Astrocyte (in vitro differentiated cells and primary cell): ENCODE data around the gene LPAR3. TPM values are rescaled to one million over a fixed set of nuclear protein-coding genes. Genes with fewer than 3 reads are reported as not detected.

Source experiments
- DNase-seq: peaks from one replicate; pipeline ENCODE4 v3.0.0-alpha.2; 2010; ENCODE audit warnings: low read depth
- FAIRE-seq: peaks from 2 replicates; lab custom pipeline; 2011; peaks lifted over from hg19 to GRCh38; lab: Jason Lieb, UNC
- H2AFZ ChIP-seq: 2 replicates; pipeline ENCODE4 v1.6.0; 2012; ENCODE audit warnings: low read depth, low read length, inconsistent platforms
- H3K27ac ChIP-seq: 2 replicates; pipeline ENCODE4 v1.5.1; 2011; ENCODE audit warnings: low read depth, low read length, inconsistent platforms
- H3K27me3 ChIP-seq: 2 replicates; pipeline ENCODE4 v1.6.0; 2011; ENCODE audit warnings: low read length, inconsistent platforms; ENCODE audit not compliant: insufficient read depth
- H3K36me3 ChIP-seq: 2 replicates; pipeline ENCODE4 v1.5.1; 2011; ENCODE audit warnings: low read length, inconsistent platforms; ENCODE audit not compliant: insufficient read depth
- H3K4me1 ChIP-seq: 2 replicates; pipeline ENCODE4 v1.5.1; 2011; ENCODE audit warnings: low read length, inconsistent platforms; ENCODE audit not compliant: insufficient read depth
- H3K4me2 ChIP-seq: 2 replicates; pipeline ENCODE4 v1.6.0; 2012; ENCODE audit warnings: low read length, inconsistent platforms
- H3K4me3 ChIP-seq: 2 replicates; pipeline ENCODE4 v1.5.1; 2011; ENCODE audit warnings: low read depth, mild to moderate bottlenecking, low read length, inconsistent platforms; ENCODE audit not compliant: insufficient read depth
- H3K79me2 ChIP-seq: 2 replicates; pipeline ENCODE4 v1.6.0; 2012; ENCODE audit warnings: mild to moderate bottlenecking, low read length, inconsistent platforms; ENCODE audit not compliant: insufficient read depth
- H3K9ac ChIP-seq: 2 replicates; pipeline ENCODE4 v1.6.0; 2012; ENCODE audit warnings: mild to moderate bottlenecking, low read length, inconsistent platforms
- H3K9me3 ChIP-seq: 2 replicates; pipeline ENCODE4 v1.5.1; 2012; ENCODE audit warnings: low read depth, mild to moderate bottlenecking, low read length, inconsistent platforms; ENCODE audit not compliant: insufficient read depth
- H4K20me1 ChIP-seq: 2 replicates; pipeline ENCODE4 v1.6.0; 2012; ENCODE audit warnings: low read length, inconsistent platforms; ENCODE audit not compliant: insufficient read depth
- H3K27ac Mint-ChIP-seq: one replicate; pipeline ENCODE4 v1.8.0; 2021; ENCODE audit warnings: mild to moderate bottlenecking, mixed read lengths; ENCODE audit not compliant: unreplicated experiment
- H3K27me3 Mint-ChIP-seq: one replicate; pipeline ENCODE4 v1.8.0; 2021; ENCODE audit warnings: low read depth, mixed read lengths; ENCODE audit not compliant: unreplicated experiment
- H3K36me3 Mint-ChIP-seq: one replicate; pipeline ENCODE4 v1.8.0; 2021; ENCODE audit warnings: low read depth, mixed read lengths; ENCODE audit not compliant: unreplicated experiment
- H3K4me1 Mint-ChIP-seq: one replicate; pipeline ENCODE4 v1.8.0; 2021; ENCODE audit warnings: low read depth, mixed read lengths; ENCODE audit not compliant: unreplicated experiment
- H3K4me3 Mint-ChIP-seq: one replicate; pipeline ENCODE4 v1.8.0; 2021; ENCODE audit warnings: mild to moderate bottlenecking, moderate library complexity, mixed read lengths; ENCODE audit not compliant: unreplicated experiment
- H3K9me3 Mint-ChIP-seq: one replicate; pipeline ENCODE4 v1.8.0; 2021; ENCODE audit warnings: mild to moderate bottlenecking, mixed read lengths; ENCODE audit not compliant: unreplicated experiment
- EZH2 ChIP-seq: IDR thresholded peaks from 2 replicates; pipeline ENCODE4 v1.6.1; 2012; ENCODE audit warnings: mild to moderate bottlenecking, low read length, inconsistent platforms; ENCODE audit not compliant: insufficient read depth
- total RNA-seq: library from RNA; stranded (reverse); gene quantifications from 2 replicates; pipeline ENCODE4 v1.2.1, GENCODE V29; 2021
- TF ChIP-seq, protein P1 (sequence below): IDR thresholded peaks from 2 replicates; pipeline ENCODE4 v1.5.1; 2011; ENCODE audit warnings: low read depth, mild to moderate bottlenecking, inconsistent platforms, low read length, moderate library complexity; ENCODE audit not compliant: insufficient read depth

The LPAR3 gene
- total RNA-seq, 1 donor from 2014 or later: 0.70 TPM

DNA sequence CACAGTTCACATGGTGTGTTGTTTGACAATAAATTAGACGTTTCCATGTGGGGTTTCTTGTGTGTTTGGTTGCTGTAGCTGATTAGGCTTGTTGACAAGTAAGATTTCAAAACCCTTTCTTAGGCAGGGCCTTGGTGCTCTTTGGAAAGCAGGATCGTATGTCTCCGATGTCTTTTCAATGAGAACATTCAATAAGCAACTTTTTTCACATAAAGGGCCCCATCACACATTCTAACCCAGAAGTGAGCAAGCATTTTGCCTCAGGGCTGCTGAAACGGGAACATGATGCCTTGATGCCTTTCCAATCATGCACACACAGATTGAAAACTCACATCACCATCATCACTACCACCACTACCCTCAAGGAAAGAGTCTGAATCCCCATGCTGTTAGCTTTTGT is 33.1 kb downstream of the LPAR3 start:
- H3K27ac Mint-ChIP-seq: no peak overlapping the region
- H3K9me3 Mint-ChIP-seq: no peaks in the 10 kb centered on the region
- no peaks in the 10 kb centered on the region for H3K27me3 ChIP-seq
- H3K36me3 Mint-ChIP-seq: no peaks in the 10 kb centered on the region
- no peaks in the 10 kb centered on the region for H4K20me1 ChIP-seq
- H3K4me3 ChIP-seq: no peak overlapping the region
- no peak overlapping the region for H3K27ac ChIP-seq
- no peaks in the 10 kb centered on the region for H3K9me3 ChIP-seq
- TF ChIP-seq, protein P1, sequence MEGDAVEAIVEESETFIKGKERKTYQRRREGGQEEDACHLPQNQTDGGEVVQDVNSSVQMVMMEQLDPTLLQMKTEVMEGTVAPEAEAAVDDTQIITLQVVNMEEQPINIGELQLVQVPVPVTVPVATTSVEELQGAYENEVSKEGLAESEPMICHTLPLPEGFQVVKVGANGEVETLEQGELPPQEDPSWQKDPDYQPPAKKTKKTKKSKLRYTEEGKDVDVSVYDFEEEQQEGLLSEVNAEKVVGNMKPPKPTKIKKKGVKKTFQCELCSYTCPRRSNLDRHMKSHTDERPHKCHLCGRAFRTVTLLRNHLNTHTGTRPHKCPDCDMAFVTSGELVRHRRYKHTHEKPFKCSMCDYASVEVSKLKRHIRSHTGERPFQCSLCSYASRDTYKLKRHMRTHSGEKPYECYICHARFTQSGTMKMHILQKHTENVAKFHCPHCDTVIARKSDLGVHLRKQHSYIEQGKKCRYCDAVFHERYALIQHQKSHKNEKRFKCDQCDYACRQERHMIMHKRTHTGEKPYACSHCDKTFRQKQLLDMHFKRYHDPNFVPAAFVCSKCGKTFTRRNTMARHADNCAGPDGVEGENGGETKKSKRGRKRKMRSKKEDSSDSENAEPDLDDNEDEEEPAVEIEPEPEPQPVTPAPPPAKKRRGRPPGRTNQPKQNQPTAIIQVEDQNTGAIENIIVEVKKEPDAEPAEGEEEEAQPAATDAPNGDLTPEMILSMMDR: no peak
- no peak for TF ChIP-seq EZH2
- H3K9ac ChIP-seq: no peak overlapping the region
- H3K79me2 ChIP-seq: no peaks in the 10 kb centered on the region
- no peaks in the 10 kb centered on the region for H3K36me3 ChIP-seq
- peaks cover 9% of the 10 kb centered on the region for H3K4me1 Mint-ChIP-seq
- H3K27me3 Mint-ChIP-seq: peaks cover 4% of the 10 kb centered on the region
- no peak overlapping the region for H3K4me2 ChIP-seq
- FAIRE-seq (no peak), DNase-seq (no peak)
- no peak overlapping the region for H3K4me3 Mint-ChIP-seq
- no peak overlapping the region for H2AFZ ChIP-seq
- peaks cover 1% of the 10 kb centered on the region for H3K4me1 ChIP-seq

GRCh38 chr1:84857906-84858305 is 35.1 kb downstream of the LPAR3 start:
- DNase-seq (no peak), FAIRE-seq (no peak)
- Histone ChIP-seq H3K9me3 (no peaks in the 10 kb centered on the region), H3K4me3 (no peak overlapping the region), H2AFZ (no peak overlapping the region), H3K27ac (no peak overlapping the region), H4K20me1 (no peaks in the 10 kb centered on the region), H3K4me2 (no peak overlapping the region), H3K36me3 (no peaks in the 10 kb centered on the region), H3K9ac (no peak overlapping the region), H3K27me3 (no peaks in the 10 kb centered on the region), H3K79me2 (no peaks in the 10 kb centered on the region), H3K4me1 (peaks cover 11% of the 10 kb centered on the region)
- H3K36me3 Mint-ChIP-seq: no peaks in the 10 kb centered on the region
- H3K9me3 Mint-ChIP-seq: peaks cover 10% of the 10 kb centered on the region
- no peak overlapping the region for H3K27ac Mint-ChIP-seq
- no peak overlapping the region for H3K4me3 Mint-ChIP-seq
- peaks cover 21% of the 10 kb centered on the region for H3K4me1 Mint-ChIP-seq
- H3K27me3 Mint-ChIP-seq: peaks cover 4% of the 10 kb centered on the region
- TF ChIP-seq, protein P1: no peak
- TF ChIP-seq EZH2: no peak

GRCh38 chr1:84856726-84857270 is 36.2 kb downstream of the LPAR3 start:
- Histone ChIP-seq H3K9ac (no peak overlapping the region), H3K79me2 (no peaks in the 10 kb centered on the region), H3K4me2 (no peak overlapping the region), H4K20me1 (no peaks in the 10 kb centered on the region), H2AFZ (no peak overlapping the region), H3K9me3 (no peaks in the 10 kb centered on the region), H3K27me3 (no peaks in the 10 kb centered on the region), H3K4me1 (peaks cover 12% of the 10 kb centered on the region), H3K36me3 (no peaks in the 10 kb centered on the region), H3K27ac (no peak overlapping the region), H3K4me3 (no peak overlapping the region)
- peaks cover 17% of the 10 kb centered on the region for H3K4me1 Mint-ChIP-seq
- H3K27me3 Mint-ChIP-seq: peaks cover 4% of the 10 kb centered on the region
- TF ChIP-seq, protein P1: no peak
- TF ChIP-seq EZH2: no peak
- H3K36me3 Mint-ChIP-seq: no peaks in the 10 kb centered on the region
- peaks cover 10% of the 10 kb centered on the region for H3K9me3 Mint-ChIP-seq
- no peak overlapping the region for H3K27ac Mint-ChIP-seq
- no peak for FAIRE-seq
- no peak overlapping the region for H3K4me3 Mint-ChIP-seq
- no peak for DNase-seq
